ENCODE measurements around the gene WDR59. TPM values are rescaled to one million over a fixed set of nuclear protein-coding genes. Genes with fewer than 3 reads are reported as not detected.

Gene WDR59
- total and polyA plus RNA-seq, 2 donors (not counting 3 experiments of a cell fraction or from before 2014, with no cell fraction given): 51.1 to 60.0 TPM

DNA sequence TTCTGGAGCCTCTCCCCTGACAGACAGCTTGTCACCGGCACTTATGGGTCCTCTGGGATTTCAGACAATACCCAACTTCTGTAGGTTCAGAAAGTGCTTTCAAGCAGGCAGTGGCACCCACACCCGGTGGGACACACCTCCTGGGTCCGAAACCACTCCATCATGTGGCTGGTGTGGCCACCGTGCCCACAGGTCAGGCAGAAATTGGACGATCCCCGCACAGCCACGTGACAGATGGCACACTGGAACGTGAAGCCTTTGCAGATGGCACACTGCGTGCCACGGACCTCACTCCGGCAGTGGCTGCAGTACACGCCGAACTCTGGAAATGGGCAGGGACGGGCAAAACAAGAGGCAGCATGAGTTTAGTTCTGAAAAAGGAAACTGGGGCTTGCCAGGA is 110.8 kb downstream of the WDR59 start:
- no peak for FAIRE-seq

More for the DNA sequence above, 110.8 kb downstream of the WDR59 start:
- BruUV-seq (replicated peaks): no TSS peak
- dilution Hi-C loops (cut with MboI; ENCODE audit: extremely low pct_ligation_motif_present, low sequenced_read_pairs): no loop called here
- no peaks in the 10 kb centered on the region for H3K79me2 ChIP-seq (ENCODE audit: control insufficient read depth, insufficient read depth, low read length)
- intact Hi-C loops (cut with micrococcal nuclease): no loop called here
- TF ChIP-seq, protein P1, sequence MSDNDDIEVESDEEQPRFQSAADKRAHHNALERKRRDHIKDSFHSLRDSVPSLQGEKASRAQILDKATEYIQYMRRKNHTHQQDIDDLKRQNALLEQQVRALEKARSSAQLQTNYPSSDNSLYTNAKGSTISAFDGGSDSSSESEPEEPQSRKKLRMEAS (IDR thresholded peaks at IDR 0.05; ENCODE audit: insufficient read depth, insufficient read length): no peak
- no peak for TF ChIP-seq GATA2 (IDR thresholded peaks at IDR 0.05; ENCODE audit: insufficient read depth, insufficient read length, low read depth, low read length)
- TF ChIP-seq MYC (IDR thresholded peaks at IDR 0.05; ENCODE audit: low read depth, low read length): no peak
- TF ChIP-seq POLR2A (IDR thresholded peaks at IDR 0.05; ENCODE audit: low read depth, low read length): no peak
- TF ChIP-seq FOS (IDR thresholded peaks at IDR 0.05; ENCODE audit: borderline replicate concordance, insufficient read depth, low read length): no peak
- TF ChIP-seq, protein P2, sequence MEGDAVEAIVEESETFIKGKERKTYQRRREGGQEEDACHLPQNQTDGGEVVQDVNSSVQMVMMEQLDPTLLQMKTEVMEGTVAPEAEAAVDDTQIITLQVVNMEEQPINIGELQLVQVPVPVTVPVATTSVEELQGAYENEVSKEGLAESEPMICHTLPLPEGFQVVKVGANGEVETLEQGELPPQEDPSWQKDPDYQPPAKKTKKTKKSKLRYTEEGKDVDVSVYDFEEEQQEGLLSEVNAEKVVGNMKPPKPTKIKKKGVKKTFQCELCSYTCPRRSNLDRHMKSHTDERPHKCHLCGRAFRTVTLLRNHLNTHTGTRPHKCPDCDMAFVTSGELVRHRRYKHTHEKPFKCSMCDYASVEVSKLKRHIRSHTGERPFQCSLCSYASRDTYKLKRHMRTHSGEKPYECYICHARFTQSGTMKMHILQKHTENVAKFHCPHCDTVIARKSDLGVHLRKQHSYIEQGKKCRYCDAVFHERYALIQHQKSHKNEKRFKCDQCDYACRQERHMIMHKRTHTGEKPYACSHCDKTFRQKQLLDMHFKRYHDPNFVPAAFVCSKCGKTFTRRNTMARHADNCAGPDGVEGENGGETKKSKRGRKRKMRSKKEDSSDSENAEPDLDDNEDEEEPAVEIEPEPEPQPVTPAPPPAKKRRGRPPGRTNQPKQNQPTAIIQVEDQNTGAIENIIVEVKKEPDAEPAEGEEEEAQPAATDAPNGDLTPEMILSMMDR (IDR thresholded peaks at IDR 0.05; ENCODE audit: extremely low read depth in 1 of 2, insufficient read depth in 1 of 2, low read depth in 1 of 2, low read length in 2 of 2): no peak
- no peak for TF ChIP-seq POLR2AphosphoS5 (IDR thresholded peaks at IDR 0.05; ENCODE audit: insufficient read depth, low read depth, low read length)
- H3K9me3 ChIP-seq (replicated peaks; ENCODE audit: control insufficient read depth, insufficient read depth, low read length): no peaks in the 10 kb centered on the region
- CTCF ChIA-PET: interaction anchor here (0.8 to 3.8 kb wide), 3 partner anchors 11 to 61 kb away, joined by 4 to 29 read pairs (median 4); no protein-coding TSS in a partner anchor
- POLR2A ChIA-PET: no interaction called here
- H3K27ac ChIP-seq (ENCODE audit: insufficient read depth, low read depth, low read length): no peak overlapping the region
- no peak overlapping the region for H3K4me2 ChIP-seq (ENCODE audit: insufficient read depth, low read length)
- H3K27me3 ChIP-seq (ENCODE audit: control insufficient read depth in 2 of 2, insufficient read depth in 2 of 2, low read length in 2 of 2): no peaks in the 10 kb centered on the region
- no peak overlapping the region for H3K9ac ChIP-seq (replicated peaks; ENCODE audit: extremely low read depth, insufficient read depth, low read length)
- no peak overlapping the region for H2AFZ ChIP-seq (ENCODE audit: low read depth, low read length)
- H4K20me1 ChIP-seq (replicated peaks; ENCODE audit: control insufficient read depth, extremely low read depth, insufficient read depth, low read length): no peaks in the 10 kb centered on the region
- peaks cover under 1% of the 10 kb centered on the region for H3K4me1 ChIP-seq (ENCODE audit: control insufficient read depth, extremely low read depth, insufficient read depth, low read length)
- H3K4me3 ChIP-seq (replicated peaks in 1 of 3; ENCODE audit: insufficient read depth in 1 of 3, low read depth in 1 of 3, low read length in 3 of 3): no peak overlapping the region
- no peaks in the 10 kb centered on the region for H3K9me1 ChIP-seq (replicated peaks; ENCODE audit: control insufficient read depth, extremely low read depth, insufficient read depth, low read length)
- H3K36me3 ChIP-seq (ENCODE audit: control insufficient read depth in 2 of 2, extremely low read depth in 1 of 2, insufficient read depth in 2 of 2, low read length in 2 of 2): peaks cover 0 to 9% of the 10 kb centered on the region in 2 experiments
- DNase-seq (ENCODE audit: low read depth, low spot score): no peak
